Gastrocnemius medialis (tissue), 4 donors: ENCODE measurements around the gene EML3. TPM values are rescaled to one million over a fixed set of nuclear protein-coding genes. Genes with fewer than 3 reads are reported as not detected.
A peak's percentile ranks its signal among the peaks of the same experiment; 100 is the strongest.

Experiments
- ATAC-seq, 2 donors: fragments of 150-250 bp; one replicate each; pipeline ENCODE4 v1.9.1; 2016
- DNase-seq, 2 donors: peaks; one replicate each; pipeline ENCODE4 v3.0.0-alpha.2; 2019
- H3K27ac ChIP-seq, 4 donors: fragments of 200-600 bp; sonication (generic); 1 replicate in 1 of 4; 2 replicates in 3 of 4; pipeline ENCODE4 v1.5.1; 2016 to 2018; ENCODE audit warnings: mild to moderate bottlenecking in 2 of 4, moderate library complexity in 1 of 4
- H3K27me3 ChIP-seq, 3 donors: fragments of 200-600 bp; sonication (generic) in 2 of 3; 1 replicate in 1 of 3; 2 replicates in 2 of 3; pipeline versions ENCODE4 v1.5.1 to v1.6.0; 2016 to 2019; ENCODE audit warnings: mild to moderate bottlenecking in 1 of 3, moderate library complexity in 1 of 3
- H3K36me3 ChIP-seq, 2 donors: fragments of 200-600 bp; sonication (generic) in 1 of 2; one replicate each; pipeline ENCODE4 v1.5.1; 2017 to 2018
- H3K4me1 ChIP-seq, 2 donors: fragments of 200-600 bp; sonication (generic) in 1 of 2; one replicate each; pipeline ENCODE4 v1.5.1; 2016 to 2017; ENCODE audit warnings: mild to moderate bottlenecking in 2 of 2
- H3K4me3 ChIP-seq, 4 donors: fragments of 200-600 bp; sonication (generic) in 3 of 4; 1 replicate in 1 of 4; 2 replicates in 3 of 4; pipeline ENCODE4 v1.5.1; 2016 to 2019; ENCODE audit warnings: mild to moderate bottlenecking in 2 of 4
- H3K9me3 ChIP-seq, 3 donors: fragments of 200-600 bp; sonication (generic) in 2 of 3; 1 replicate in 1 of 3; 2 replicates in 2 of 3; pipeline ENCODE4 v1.5.1; 2016 to 2019
- POLR2A ChIP-seq, 2 donors: fragments of 450-650 bp; IDR thresholded peaks; one replicate each; pipeline ENCODE4 v1.6.1; 2017; ENCODE audit warnings: antibody characterized with exemption in 2 of 2, mild to moderate bottlenecking in 2 of 2, moderate library complexity in 2 of 2
- in situ Hi-C, 4 donors: fragments of 200-750 bp; cut with MboI; loops; one replicate each; pipeline versions ENCODE4 v1.15.0 to v1.8.0; 2017; ENCODE audit warnings: low sequenced_read_pairs in 4 of 4
- intact Hi-C: fragments of 100-400 bp; cut with DNase I; formaldehyde crosslinking; loops from one replicate; pipeline ENCODE4 v1.15.1; 2023; ENCODE audit warnings: low total_unique reads
- total RNA-seq, 4 donors: library from RNA; depleted of rRNA; stranded (reverse); fragments of >200 nt; gene quantifications; one replicate each; pipeline versions ENCODE4 v1.1.0 to v1.2.3, GENCODE V29; 2016
- TF ChIP-seq, protein P1 (sequence below), 5 experiments: fragments of 450-650 bp in 3 of 5; fragments of 200-600 bp in 2 of 5; sonication (generic) in 2 of 5; IDR thresholded peaks in 4 of 5; conservative IDR thresholded peaks in 1 of 5; 1 replicate in 4 of 5; 2 replicates in 1 of 5; pipeline ENCODE4 v1.5.1; 2016 to 2019; ENCODE audit warnings: antibody characterized with exemption in 5 of 5, mild to moderate bottlenecking in 3 of 5, moderate library complexity in 3 of 5

The EML3 gene
- total RNA-seq, 4 donors from 2014 or later = 4.7 to 7.9 (median 7.0) TPM

GRCh38 chr11:62556875-62557631 is 55.5 kb downstream of the EML3 start:
- Histone ChIP-seq H3K4me3 (peak overlapping the region in 1 of 4 donors; percentile 23), H3K27me3 (no peaks in the 10 kb centered on the region), H3K27ac (peak overlapping the region; percentile 97 to 100 (median 100)), H3K4me1 (peaks cover 82 to 83% of the 10 kb centered on the region in 2 donors), H3K9me3 (no peaks in the 10 kb centered on the region), H3K36me3 (peaks cover 0 to 26% of the 10 kb centered on the region in 2 donors)
- intact Hi-C loops (no loop called here), in situ Hi-C loops (loop anchor here in 2 of 4 donors (10.0 kb wide), 3 partner anchors 62 to 162 kb away; no protein-coding TSS in a partner anchor)
- no peak for DNase-seq
- no peak for ATAC-seq
- TF ChIP-seq POLR2A (IDR thresholded peaks at IDR 0.05) = no peak
- TF ChIP-seq, protein P1, sequence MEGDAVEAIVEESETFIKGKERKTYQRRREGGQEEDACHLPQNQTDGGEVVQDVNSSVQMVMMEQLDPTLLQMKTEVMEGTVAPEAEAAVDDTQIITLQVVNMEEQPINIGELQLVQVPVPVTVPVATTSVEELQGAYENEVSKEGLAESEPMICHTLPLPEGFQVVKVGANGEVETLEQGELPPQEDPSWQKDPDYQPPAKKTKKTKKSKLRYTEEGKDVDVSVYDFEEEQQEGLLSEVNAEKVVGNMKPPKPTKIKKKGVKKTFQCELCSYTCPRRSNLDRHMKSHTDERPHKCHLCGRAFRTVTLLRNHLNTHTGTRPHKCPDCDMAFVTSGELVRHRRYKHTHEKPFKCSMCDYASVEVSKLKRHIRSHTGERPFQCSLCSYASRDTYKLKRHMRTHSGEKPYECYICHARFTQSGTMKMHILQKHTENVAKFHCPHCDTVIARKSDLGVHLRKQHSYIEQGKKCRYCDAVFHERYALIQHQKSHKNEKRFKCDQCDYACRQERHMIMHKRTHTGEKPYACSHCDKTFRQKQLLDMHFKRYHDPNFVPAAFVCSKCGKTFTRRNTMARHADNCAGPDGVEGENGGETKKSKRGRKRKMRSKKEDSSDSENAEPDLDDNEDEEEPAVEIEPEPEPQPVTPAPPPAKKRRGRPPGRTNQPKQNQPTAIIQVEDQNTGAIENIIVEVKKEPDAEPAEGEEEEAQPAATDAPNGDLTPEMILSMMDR (IDR thresholded peaks at IDR 0.05 in 4 of 5, conservative IDR thresholded peaks at IDR 0.05 in 1 of 5) = no peak

- TF ChIP-seq, protein P1 (IDR thresholded peaks at IDR 0.05 in 4 of 5, conservative IDR thresholded peaks at IDR 0.05 in 1 of 5) = no peak
- peak in 1 of 2 donors; percentile 35 for TF ChIP-seq POLR2A (IDR thresholded peaks at IDR 0.05)
- in situ Hi-C loops = loop anchor here in 2 of 4 donors (10.0 kb wide), 3 partner anchors 61 to 161 kb away; no protein-coding TSS in a partner anchor
These were observed 56.3 kb downstream of the EML3 start for GRCh38 chr11:62556108-62556874.

GRCh38 chr11:62555464-62556107 is 57.0 kb downstream of the EML3 start:
- TF ChIP-seq, protein P1 (IDR thresholded peaks at IDR 0.05 in 4 of 5, conservative IDR thresholded peaks at IDR 0.05 in 1 of 5) = no peak
- no peak for TF ChIP-seq POLR2A (IDR thresholded peaks at IDR 0.05)
- Histone ChIP-seq H3K27ac (peak overlapping the region; percentile 97 to 100 (median 100)), H3K36me3 (peaks cover 0 to 22% of the 10 kb centered on the region in 2 donors), H3K9me3 (no peaks in the 10 kb centered on the region), H3K4me1 (peaks cover 86 to 90% of the 10 kb centered on the region in 2 donors), H3K27me3 (no peaks in the 10 kb centered on the region), H3K4me3 (peak overlapping the region in 2 of 4 donors; percentile 8 to 23)
- intact Hi-C loops (no loop called here), in situ Hi-C loops (loop anchor here in 2 of 4 donors (10.0 kb wide), 3 partner anchors 61 to 161 kb away; no protein-coding TSS in a partner anchor)
- DNase-seq (no peak), ATAC-seq (no peak)

More at GRCh38 chr11:62556108-62556874, 56.3 kb downstream of the EML3 start:
- Histone ChIP-seq H3K36me3 (peaks cover 0 to 22% of the 10 kb centered on the region in 2 donors), H3K27me3 (no peaks in the 10 kb centered on the region), H3K27ac (peak overlapping the region; percentile 97 to 100 (median 100)), H3K4me3 (peak overlapping the region in 2 of 4 donors; percentile 8 to 23), H3K4me1 (peaks cover 86 to 90% of the 10 kb centered on the region in 2 donors), H3K9me3 (no peaks in the 10 kb centered on the region)
- DNase-seq (peak; percentile 89 to 94), ATAC-seq (peak; percentile 40 to 42)
- intact Hi-C loops = no loop called here

- in situ Hi-C loops (loop anchor here in 2 of 4 donors (10.0 kb wide), 3 partner anchors 60 to 160 kb away; no protein-coding TSS in a partner anchor), intact Hi-C loops (no loop called here)
- peak; percentile 21 to 40 for ATAC-seq
- H3K27ac ChIP-seq = peak overlapping the region; percentile 97 to 100 (median 100)
- TF ChIP-seq, protein P1 (IDR thresholded peaks at IDR 0.05 in 4 of 5, conservative IDR thresholded peaks at IDR 0.05 in 1 of 5) = no peak
- TF ChIP-seq POLR2A (IDR thresholded peaks at IDR 0.05) = no peak
- DNase-seq = peak; percentile 80 to 94
- H3K4me1 ChIP-seq = peaks cover 85 to 89% of the 10 kb centered on the region in 2 donors
- H3K27me3 ChIP-seq = no peaks in the 10 kb centered on the region
- peak overlapping the region in 1 of 4 donors; percentile 41 for H3K4me3 ChIP-seq
- H3K36me3 ChIP-seq = peaks cover 0 to 18% of the 10 kb centered on the region in 2 donors
- no peaks in the 10 kb centered on the region for H3K9me3 ChIP-seq
These were observed 58.0 kb downstream of the EML3 start for GRCh38 chr11:62554387-62555167.
